GM12878 (cell line): ENCODE data around the gene SLC37A1. TPM values are rescaled to one million over a fixed set of nuclear protein-coding genes. Genes with fewer than 3 reads are reported as not detected.

Source experiments
- ATAC-seq: fragments of 200-7000 bp; cut with Tn5 transposase; 3 replicates; pipeline ENCODE4 v1.9.1; 2020; ENCODE audit warnings: mild to moderate bottlenecking, moderate library complexity
- BruUV-seq: library from RNA; stranded (reverse); fragments of 400-500 nt; replicated peaks from 2 replicates; lab custom pipeline; 2021; lab: Mats Ljungman, UMichigan
- CTCF ChIA-PET: fragments of 300-600 bp; sonication (Branson Sonifier 250); formaldehyde crosslinking; extraction: SDS; loops from one replicate; lab custom pipeline; 2021; ENCODE audit warnings: inconsistent platforms; lab: Yijun Ruan, JAX
- POLR2A ChIA-PET: fragments of 350-600 bp; formaldehyde crosslinking; extraction: SDS; loops from one replicate; lab custom pipeline; 2021; ENCODE audit warnings: inconsistent platforms; lab: Charles Lee
- RAD21 ChIA-PET: fragments of 300-600 bp; sonication (Branson Sonifier 250); formaldehyde crosslinking; loops from one replicate; lab custom pipeline; 2023; ENCODE audit warnings: antibody characterized with exemption; ENCODE audit not compliant: unreplicated experiment; lab: Charles Lee
- SMC1A ChIA-PET: fragments of 300-600 bp; sonication (Branson Sonifier 250); formaldehyde crosslinking; loops from one replicate; lab custom pipeline; 2023; ENCODE audit not compliant: unreplicated experiment, uncharacterized antibody; lab: Charles Lee
- DNase-seq: peaks from one replicate; pipeline ENCODE4 v3.0.0-alpha.2; 2011; ENCODE audit warnings: low read depth, low spot score
- FAIRE-seq: peaks from 3 replicates; lab custom pipeline; 2011; peaks lifted over from hg19 to GRCh38; lab: Jason Lieb, UNC
- H2AFZ ChIP-seq: 2 replicates; pipeline ENCODE4 v1.6.0; 2011; ENCODE audit warnings: low read depth, low read length, control low read depth; ENCODE audit not compliant: control insufficient read depth
- H3K27ac ChIP-seq: 2 replicates; pipeline ENCODE4 v1.5.1; 2011; ENCODE audit warnings: control low read depth; ENCODE audit not compliant: control insufficient read depth, insufficient read depth
- H3K27me3 ChIP-seq, 2 experiments: replicated peaks in 1 of 2; 2 replicates each; pipeline versions ENCODE4 v1.6.0 to v1.6.1; 2011; ENCODE audit warnings: low read length in 1 of 2; ENCODE audit not compliant: control insufficient read depth in 2 of 2, insufficient read depth in 2 of 2
- H3K36me3 ChIP-seq, 2 experiments: 2 replicates each; pipeline ENCODE4 v1.5.1; 2011; ENCODE audit warnings: low read length in 1 of 2; ENCODE audit not compliant: control insufficient read depth in 2 of 2, insufficient read depth in 2 of 2
- H3K4me1 ChIP-seq: 2 replicates; pipeline ENCODE4 v1.6.1; 2011; ENCODE audit warnings: mild to moderate bottlenecking, low read length, moderate library complexity, mixed read lengths; ENCODE audit not compliant: control insufficient read depth, insufficient read depth
- H3K4me2 ChIP-seq: 2 replicates; pipeline ENCODE4 v1.6.0; 2011; ENCODE audit warnings: control low read depth; ENCODE audit not compliant: control insufficient read depth, insufficient read depth
- H3K4me3 ChIP-seq: fragments of 200-600 bp; sonication (generic); 2 replicates; pipeline ENCODE4 v1.5.1; 2016
- H3K79me2 ChIP-seq: 2 replicates; pipeline ENCODE4 v1.6.0; 2011; ENCODE audit warnings: low read length; ENCODE audit not compliant: control insufficient read depth, insufficient read depth
- H3K9ac ChIP-seq: 2 replicates; pipeline ENCODE4 v1.8.0; 2011; ENCODE audit warnings: low read length, control low read depth, mixed read lengths; ENCODE audit not compliant: control insufficient read depth, insufficient read depth
- H3K9me3 ChIP-seq: replicated peaks from 3 replicates; pipeline ENCODE4 v1.5.1; 2011; ENCODE audit warnings: mild to moderate bottlenecking, low read length; ENCODE audit not compliant: control insufficient read depth, insufficient read depth
- H4K20me1 ChIP-seq: 2 replicates; pipeline ENCODE4 v1.6.0; 2011; ENCODE audit not compliant: control insufficient read depth, insufficient read depth
- BMI1 ChIP-seq: fragments of 450-650 bp; IDR thresholded peaks from 2 replicates; pipeline ENCODE4 v1.6.1; 2016; ENCODE audit warnings: mild to moderate bottlenecking, moderate library complexity, borderline replicate concordance
- CBX5 ChIP-seq: sonication (generic); IDR thresholded peaks from 2 replicates; pipeline ENCODE4 v1.6.1; 2016; ENCODE audit warnings: low read depth, moderate library complexity, mild to moderate bottlenecking, inconsistent platforms
- ETV6 ChIP-seq, 2 experiments: fragments of 450-650 bp in 1 of 2; IDR thresholded peaks in 1 of 2; conservative IDR thresholded peaks in 1 of 2; 2 replicates each; pipeline ENCODE4 v1.6.1; 2014; ENCODE audit warnings: antibody characterized with exemption in 1 of 2, borderline replicate concordance in 1 of 2, low read depth in 1 of 2, mild to moderate bottlenecking in 1 of 2, moderate library complexity in 1 of 2
- FOS ChIP-seq: IDR thresholded peaks from 3 replicates; pipeline ENCODE4 v1.6.1; 2011; ENCODE audit warnings: borderline replicate concordance; ENCODE audit not compliant: insufficient read length; ENCODE audit errors: extremely low read depth
- GABPA ChIP-seq: IDR thresholded peaks from 2 replicates; pipeline ENCODE4 v1.6.1; 2014; ENCODE audit warnings: antibody characterized with exemption, low read depth, mild to moderate bottlenecking, inconsistent platforms
- GATAD2B ChIP-seq: fragments of 450-650 bp; conservative IDR thresholded peaks from 2 replicates; pipeline ENCODE4 v1.6.1; 2017; ENCODE audit warnings: low read depth, mild to moderate bottlenecking, moderate library complexity
- MTA3 ChIP-seq: IDR thresholded peaks from 2 replicates; pipeline ENCODE4 v1.6.1; 2012; ENCODE audit warnings: low read length, inconsistent platforms, borderline replicate concordance
- PAX8 ChIP-seq: fragments of 450-650 bp; IDR thresholded peaks from 2 replicates; pipeline ENCODE4 v1.6.1; 2017; ENCODE audit warnings: mild to moderate bottlenecking, moderate library complexity
- POLR2AphosphoS5 ChIP-seq: IDR thresholded peaks from 2 replicates; pipeline ENCODE4 v1.6.1; 2011; ENCODE audit warnings: mild to moderate bottlenecking, low read length, inconsistent platforms
- SMAD5 ChIP-seq: IDR thresholded peaks from 2 replicates; pipeline ENCODE4 v1.6.1; 2016; ENCODE audit warnings: antibody characterized with exemption, low read depth
- SMC3 ChIP-seq: IDR thresholded peaks from 2 replicates; pipeline ENCODE4 v1.6.1; 2011; ENCODE audit warnings: low read length, improper control_type of control experiment, borderline replicate concordance
- STAT1 ChIP-seq: fragments of 450-650 bp; conservative IDR thresholded peaks from 2 replicates; pipeline ENCODE4 v1.6.1; 2014; ENCODE audit warnings: antibody characterized with exemption, mild to moderate bottlenecking
- SUZ12 ChIP-seq: fragments of 200-600 bp; sonication (generic); IDR thresholded peaks from one replicate; pipeline ENCODE4 v1.6.1; 2018; ENCODE audit warnings: antibody characterized with exemption, mild to moderate bottlenecking; ENCODE audit not compliant: unreplicated experiment
- ZNF217 ChIP-seq: fragments of 450-650 bp; IDR thresholded peaks from 2 replicates; pipeline ENCODE4 v1.6.1; 2017; ENCODE audit warnings: antibody characterized with exemption, mild to moderate bottlenecking
- WGBS: methylation state at CpG from one replicate; pipeline ENCODE4 v1.1.6; 2016; ENCODE audit warnings: low lambda C conversion rate; ENCODE audit not compliant: insufficient replicate concordance, insufficient coverage; ENCODE audit errors: missing lambda C conversion rate; 5-methylcytosine and 5-hydroxymethylcytosine counted together
- in situ Hi-C: fragments of 300-500 bp; cut with MboI; formaldehyde crosslinking; loops from 9 replicates; pipeline ENCODE4 v1.14.3; 2018; ENCODE audit warnings: mixed read lengths
- intact Hi-C: fragments of 100-400 bp; cut with micrococcal nuclease; formaldehyde crosslinking; loops from one replicate; pipeline ENCODE4 v1.14.2; 2022; ENCODE audit not compliant: unreplicated experiment
- polyA plus RNA-seq, 11 experiments: library from polyadenylated mRNA; depleted of rRNA in 4 of 11; unstranded in 6 of 11; stranded (reverse) in 5 of 11; fragments of >200 nt; fragmentation: Nextera tagmentation in 4 of 11; fragmentation: Illumina TruSeq in 1 of 11; extraction: Ambion mirVana in 4 of 11; extraction: Trizol in 1 of 11; gene quantifications; 1 replicate in 1 of 11; 2 replicates in 10 of 11; pipeline versions ENCODE4 v1.2.1 to v1.2.3, GENCODE V29; 2011 to 2016; ENCODE audit warnings: inconsistent platforms in 2 of 11, missing spikeins in 2 of 11, low read depth in 1 of 11
- total RNA-seq, 4 experiments: library from RNA; depleted of rRNA in 3 of 4; stranded (reverse); fragments of >200 nt in 3 of 4; fragmentation: Illumina TruSeq in 1 of 4; extraction: Trizol in 1 of 4; gene quantifications; 2 replicates each; pipeline versions ENCODE4 v1.2.1 to v1.2.3, GENCODE V29; 2013 to 2021
- TF ChIP-seq, protein P1 (sequence below): fragments of 150-350 bp; IDR thresholded peaks from 2 replicates; pipeline ENCODE4 v1.6.1; 2014; ENCODE audit warnings: mild to moderate bottlenecking, low read depth, low read length
- TF ChIP-seq, protein P2 (sequence below): IDR thresholded peaks from 2 replicates; pipeline ENCODE4 v1.6.1; 2011; ENCODE audit warnings: mild to moderate bottlenecking, low read depth, low read length, moderate library complexity; ENCODE audit not compliant: insufficient replicate concordance
- TF ChIP-seq, protein P3 (sequence below): IDR thresholded peaks from 2 replicates; pipeline ENCODE4 v1.6.1; 2012; ENCODE audit warnings: low read depth, low read length, improper control_type of control experiment

Gene SLC37A1
- total and polyA plus RNA-seq, 10 of the 15 experiments (the other 5 are each of a cell fraction or from before 2014, with no cell fraction given), result 1.1 to 35.5 (median 24.4) TPM

DNA sequence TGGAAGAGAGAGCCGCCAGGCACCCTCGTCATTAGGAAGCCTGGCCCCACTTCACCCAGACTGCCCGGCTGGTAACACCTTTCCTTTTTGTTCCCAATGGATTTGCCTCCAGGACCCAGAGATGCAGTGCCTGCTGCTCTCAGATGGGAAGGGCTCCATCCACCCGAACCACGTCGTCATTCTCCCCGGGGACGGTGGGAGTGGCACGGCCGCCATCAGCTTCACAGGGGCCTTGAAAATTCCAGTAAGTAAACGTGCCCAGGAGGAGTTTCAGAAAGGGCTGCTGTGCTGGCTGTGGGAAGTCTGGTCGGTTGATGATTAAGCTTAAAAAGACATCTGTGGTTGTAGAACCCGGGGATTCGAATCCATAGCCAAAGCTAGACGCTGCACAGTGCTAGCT, 45.2 kb downstream of the SLC37A1 start:
- SMC1A ChIA-PET, result no interaction called here
- in situ Hi-C loops (no loop called here), intact Hi-C loops (no loop called here)
- Histone ChIP-seq H3K4me1 (peaks cover 30% of the 10 kb centered on the region), H3K27ac (no peak overlapping the region), H4K20me1 (no peaks in the 10 kb centered on the region), H2AFZ (no peak overlapping the region), H3K36me3 (peaks cover 3 to 8% of the 10 kb centered on the region in 2 experiments; a peak in 3 of 4 replicates), H3K4me3 (no peak overlapping the region), H3K9me3 (no peaks in the 10 kb centered on the region), H3K9ac (no peak overlapping the region), H3K4me2 (no peak overlapping the region), H3K27me3 (no peaks in the 10 kb centered on the region), H3K79me2 (no peaks in the 10 kb centered on the region)
- no peak for FAIRE-seq
- CTCF ChIA-PET, result interaction anchor here (0.9 to 1.4 kb wide), 2 partner anchors 10 to 92 kb away, joined by 4 to 5 read pairs; no protein-coding TSS in a partner anchor
- no peak for DNase-seq
- TF ChIP-seq SUZ12, result no peak
- no peak for TF ChIP-seq GABPA
- no peak for TF ChIP-seq BMI1
- no peak for TF ChIP-seq ETV6 (conservative IDR thresholded peaks at IDR 0.05 in 1 of 2, IDR thresholded peaks at IDR 0.05 in 1 of 2; ENCODE audit: borderline replicate concordance in 1 of 2, low read depth in 1 of 2)
- no peak for TF ChIP-seq PAX8
- no peak for TF ChIP-seq FOS
- TF ChIP-seq SMC3, result no peak
- no peak for TF ChIP-seq POLR2AphosphoS5
- no peak for TF ChIP-seq ZNF217
- TF ChIP-seq, protein P1, sequence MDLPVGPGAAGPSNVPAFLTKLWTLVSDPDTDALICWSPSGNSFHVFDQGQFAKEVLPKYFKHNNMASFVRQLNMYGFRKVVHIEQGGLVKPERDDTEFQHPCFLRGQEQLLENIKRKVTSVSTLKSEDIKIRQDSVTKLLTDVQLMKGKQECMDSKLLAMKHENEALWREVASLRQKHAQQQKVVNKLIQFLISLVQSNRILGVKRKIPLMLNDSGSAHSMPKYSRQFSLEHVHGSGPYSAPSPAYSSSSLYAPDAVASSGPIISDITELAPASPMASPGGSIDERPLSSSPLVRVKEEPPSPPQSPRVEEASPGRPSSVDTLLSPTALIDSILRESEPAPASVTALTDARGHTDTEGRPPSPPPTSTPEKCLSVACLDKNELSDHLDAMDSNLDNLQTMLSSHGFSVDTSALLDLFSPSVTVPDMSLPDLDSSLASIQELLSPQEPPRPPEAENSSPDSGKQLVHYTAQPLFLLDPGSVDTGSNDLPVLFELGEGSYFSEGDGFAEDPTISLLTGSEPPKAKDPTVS, result no peak
- TF ChIP-seq, protein P2, sequence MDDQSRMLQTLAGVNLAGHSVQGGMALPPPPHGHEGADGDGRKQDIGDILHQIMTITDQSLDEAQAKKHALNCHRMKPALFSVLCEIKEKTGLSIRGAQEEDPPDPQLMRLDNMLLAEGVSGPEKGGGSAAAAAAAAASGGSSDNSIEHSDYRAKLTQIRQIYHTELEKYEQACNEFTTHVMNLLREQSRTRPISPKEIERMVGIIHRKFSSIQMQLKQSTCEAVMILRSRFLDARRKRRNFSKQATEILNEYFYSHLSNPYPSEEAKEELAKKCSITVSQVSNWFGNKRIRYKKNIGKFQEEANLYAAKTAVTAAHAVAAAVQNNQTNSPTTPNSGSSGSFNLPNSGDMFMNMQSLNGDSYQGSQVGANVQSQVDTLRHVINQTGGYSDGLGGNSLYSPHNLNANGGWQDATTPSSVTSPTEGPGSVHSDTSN, result no peak
- no peak for TF ChIP-seq GATAD2B
- TF ChIP-seq CBX5, result no peak
- no peak for TF ChIP-seq SMAD5
- no peak for TF ChIP-seq STAT1
- TF ChIP-seq MTA3, result no peak
- TF ChIP-seq, protein P3, sequence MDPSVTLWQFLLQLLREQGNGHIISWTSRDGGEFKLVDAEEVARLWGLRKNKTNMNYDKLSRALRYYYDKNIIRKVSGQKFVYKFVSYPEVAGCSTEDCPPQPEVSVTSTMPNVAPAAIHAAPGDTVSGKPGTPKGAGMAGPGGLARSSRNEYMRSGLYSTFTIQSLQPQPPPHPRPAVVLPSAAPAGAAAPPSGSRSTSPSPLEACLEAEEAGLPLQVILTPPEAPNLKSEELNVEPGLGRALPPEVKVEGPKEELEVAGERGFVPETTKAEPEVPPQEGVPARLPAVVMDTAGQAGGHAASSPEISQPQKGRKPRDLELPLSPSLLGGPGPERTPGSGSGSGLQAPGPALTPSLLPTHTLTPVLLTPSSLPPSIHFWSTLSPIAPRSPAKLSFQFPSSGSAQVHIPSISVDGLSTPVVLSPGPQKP, result no peak
- POLR2A ChIA-PET, result no interaction called here
- RAD21 ChIA-PET, result no interaction called here
- ATAC-seq, result no peak
- BruUV-seq, result no TSS peak
- 94% methylated on average over 15 of the region's 15 CpGs for WGBS
